Measurements from ENCODE around the gene SPHK1. TPM values are rescaled to one million over a fixed set of nuclear protein-coding genes. Genes with fewer than 3 reads are reported as not detected.

SPHK1 gene
- total and polyA plus RNA-seq, 2 donors (not counting 3 experiments of a cell fraction or from before 2014, with no cell fraction given), result 85.6 to 97.4 TPM

DNA sequence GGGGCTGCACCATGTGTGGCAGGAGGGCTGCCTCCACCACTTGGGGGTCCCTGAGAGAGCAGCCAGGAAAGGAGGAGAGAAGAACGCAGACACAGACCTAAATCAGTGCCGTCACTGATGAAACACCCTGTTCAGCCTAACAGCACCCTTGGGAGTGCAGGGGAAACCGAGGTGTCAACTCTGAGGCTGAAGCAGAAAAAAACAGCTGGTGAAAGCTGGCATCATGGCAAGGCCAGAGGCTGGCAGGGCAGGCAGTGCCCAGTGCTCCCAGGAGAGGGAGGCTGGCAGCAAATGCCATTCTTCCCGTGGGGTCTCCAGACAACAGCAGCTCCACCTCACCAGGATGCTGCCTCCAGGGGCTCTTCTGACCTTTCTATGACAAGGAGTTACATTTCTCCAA, 23.1 kb downstream of the SPHK1 start:
- no peak overlapping the region for H3K4me2 ChIP-seq (ENCODE audit: insufficient read depth, low read length)
- H3K27ac ChIP-seq (ENCODE audit: insufficient read depth, low read depth, low read length), result no peak overlapping the region
- no peaks in the 10 kb centered on the region for H3K27me3 ChIP-seq (ENCODE audit: control insufficient read depth in 2 of 2, insufficient read depth in 2 of 2, low read length in 2 of 2)
- no peak overlapping the region for H2AFZ ChIP-seq (ENCODE audit: low read depth, low read length)
- H3K9me3 ChIP-seq (replicated peaks; ENCODE audit: control insufficient read depth, insufficient read depth, low read length), result no peaks in the 10 kb centered on the region
- no peaks in the 10 kb centered on the region for H3K9me1 ChIP-seq (replicated peaks; ENCODE audit: control insufficient read depth, extremely low read depth, insufficient read depth, low read length)
- intact Hi-C loops (cut with micrococcal nuclease), result no loop called here
- H4K20me1 ChIP-seq (replicated peaks; ENCODE audit: control insufficient read depth, extremely low read depth, insufficient read depth, low read length), result no peaks in the 10 kb centered on the region
- BruUV-seq (replicated peaks), result no TSS peak
- no peaks in the 10 kb centered on the region for H3K79me2 ChIP-seq (ENCODE audit: control insufficient read depth, insufficient read depth, low read length)
- TF ChIP-seq EZH2 (IDR thresholded peaks at IDR 0.05; ENCODE audit: borderline replicate concordance, low read depth, low read length, severe bottlenecking) (no peak), POLR2A (IDR thresholded peaks at IDR 0.05; ENCODE audit: low read depth, low read length) (no peak), GATA2 (IDR thresholded peaks at IDR 0.05; ENCODE audit: insufficient read depth, insufficient read length, low read depth, low read length) (no peak), FOS (IDR thresholded peaks at IDR 0.05; ENCODE audit: borderline replicate concordance, insufficient read depth, low read length) (no peak), POLR2AphosphoS5 (IDR thresholded peaks at IDR 0.05; ENCODE audit: insufficient read depth, low read depth, low read length) (no peak), MYC (IDR thresholded peaks at IDR 0.05; ENCODE audit: low read depth, low read length) (no peak), JUN (IDR thresholded peaks at IDR 0.05; ENCODE audit: borderline replicate concordance, insufficient read depth, insufficient read length, low read depth) (no peak)
- TF ChIP-seq, protein P1, sequence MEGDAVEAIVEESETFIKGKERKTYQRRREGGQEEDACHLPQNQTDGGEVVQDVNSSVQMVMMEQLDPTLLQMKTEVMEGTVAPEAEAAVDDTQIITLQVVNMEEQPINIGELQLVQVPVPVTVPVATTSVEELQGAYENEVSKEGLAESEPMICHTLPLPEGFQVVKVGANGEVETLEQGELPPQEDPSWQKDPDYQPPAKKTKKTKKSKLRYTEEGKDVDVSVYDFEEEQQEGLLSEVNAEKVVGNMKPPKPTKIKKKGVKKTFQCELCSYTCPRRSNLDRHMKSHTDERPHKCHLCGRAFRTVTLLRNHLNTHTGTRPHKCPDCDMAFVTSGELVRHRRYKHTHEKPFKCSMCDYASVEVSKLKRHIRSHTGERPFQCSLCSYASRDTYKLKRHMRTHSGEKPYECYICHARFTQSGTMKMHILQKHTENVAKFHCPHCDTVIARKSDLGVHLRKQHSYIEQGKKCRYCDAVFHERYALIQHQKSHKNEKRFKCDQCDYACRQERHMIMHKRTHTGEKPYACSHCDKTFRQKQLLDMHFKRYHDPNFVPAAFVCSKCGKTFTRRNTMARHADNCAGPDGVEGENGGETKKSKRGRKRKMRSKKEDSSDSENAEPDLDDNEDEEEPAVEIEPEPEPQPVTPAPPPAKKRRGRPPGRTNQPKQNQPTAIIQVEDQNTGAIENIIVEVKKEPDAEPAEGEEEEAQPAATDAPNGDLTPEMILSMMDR (IDR thresholded peaks at IDR 0.05; ENCODE audit: extremely low read depth in 1 of 2, insufficient read depth in 1 of 2, low read depth in 1 of 2, low read length in 2 of 2), result no peak
- TF ChIP-seq, protein P2, sequence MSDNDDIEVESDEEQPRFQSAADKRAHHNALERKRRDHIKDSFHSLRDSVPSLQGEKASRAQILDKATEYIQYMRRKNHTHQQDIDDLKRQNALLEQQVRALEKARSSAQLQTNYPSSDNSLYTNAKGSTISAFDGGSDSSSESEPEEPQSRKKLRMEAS (IDR thresholded peaks at IDR 0.05; ENCODE audit: insufficient read depth, insufficient read length), result no peak
- ChIA-PET CTCF (interaction anchor here (1.6 to 9.1 kb wide), 4 partner anchors 9 to 48 kb away, joined by 11 to 319 read pairs (median 14); partner anchors contain the start of gene UBE2O), POLR2A (no interaction called here)
- DNase-seq (ENCODE audit: low read depth, low spot score) (no peak), FAIRE-seq (no peak)
- H3K36me3 ChIP-seq (ENCODE audit: control insufficient read depth in 2 of 2, extremely low read depth in 1 of 2, insufficient read depth in 2 of 2, low read length in 2 of 2), result peaks cover 5 to 9% of the 10 kb centered on the region in 2 experiments
- dilution Hi-C loops (cut with MboI; ENCODE audit: extremely low pct_ligation_motif_present, low sequenced_read_pairs), result no loop called here
- H3K9ac ChIP-seq (replicated peaks; ENCODE audit: extremely low read depth, insufficient read depth, low read length), result no peak overlapping the region
- H3K4me1 ChIP-seq (ENCODE audit: control insufficient read depth, extremely low read depth, insufficient read depth, low read length), result no peaks in the 10 kb centered on the region
- no peak overlapping the region for H3K4me3 ChIP-seq (replicated peaks in 1 of 3; ENCODE audit: insufficient read depth in 1 of 3, low read depth in 1 of 3, low read length in 3 of 3)

Data from endothelial cell of umbilical vein (primary cell).